GM23338 (cell line): Measurements from ENCODE around the gene SHLD2.
"Not testable (repeated sequence)": the region's sequence is repeated elsewhere in the genome, so short reads cannot be mapped to it uniquely, and the experiment has no call there.

Experiments used
- CREB1 ChIP-seq: fragments of 250-450 bp; sonication (Bioruptor Pico); IDR thresholded peaks from 2 replicates; pipeline ENCODE4 v1.5.0; 2020; ENCODE audit warnings: low read depth, mild to moderate bottlenecking, moderate library complexity
- CTCF ChIP-seq, 2 experiments: fragments of 200-600 bp in 1 of 2; sonication (generic) in 1 of 2; conservative IDR thresholded peaks; 2 replicates each; pipeline versions ENCODE4 v1.5.1 to v1.6.1; 2016 to 2017; ENCODE audit warnings: antibody characterized with exemption in 2 of 2, low read depth in 2 of 2, mild to moderate bottlenecking in 2 of 2, moderate library complexity in 1 of 2
- ETS1 ChIP-seq: IDR thresholded peaks from 2 replicates; pipeline ENCODE4 v1.6.1; 2016; ENCODE audit warnings: antibody characterized with exemption
- EZH2 ChIP-seq: fragments of 200-600 bp; sonication (generic); IDR thresholded peaks from one replicate; pipeline ENCODE4 v1.8.0; 2017; ENCODE audit warnings: antibody characterized with exemption, mild to moderate bottlenecking, low read depth; ENCODE audit not compliant: unreplicated experiment
- EZH2phosphoT487 ChIP-seq: fragments of 200-600 bp; sonication (generic); IDR thresholded peaks from one replicate; pipeline ENCODE4 v1.8.1; 2018; ENCODE audit warnings: antibody characterized with exemption; ENCODE audit not compliant: unreplicated experiment
- JUNB ChIP-seq: IDR thresholded peaks from one replicate; pipeline ENCODE4 v1.6.1; 2016; ENCODE audit warnings: antibody characterized with exemption; ENCODE audit not compliant: unreplicated experiment
- NANOG ChIP-seq: IDR thresholded peaks from 2 replicates; pipeline ENCODE4 v1.6.1; 2016; ENCODE audit warnings: antibody characterized with exemption, borderline replicate concordance
- POLR2AphosphoS5 ChIP-seq: IDR thresholded peaks from 2 replicates; pipeline ENCODE4 v1.6.1; 2016; ENCODE audit warnings: antibody characterized with exemption, low read depth
- REST ChIP-seq: IDR thresholded peaks from one replicate; pipeline ENCODE4 v1.6.1; 2018; ENCODE audit warnings: antibody characterized with exemption; ENCODE audit not compliant: unreplicated experiment
- STAT1 ChIP-seq: IDR thresholded peaks from one replicate; pipeline ENCODE4 v1.6.1; 2016; ENCODE audit warnings: antibody characterized with exemption; ENCODE audit not compliant: unreplicated experiment
- ZNF114 ChIP-seq: fragments of 250-450 bp; sonication (Bioruptor Pico); IDR thresholded peaks from 2 replicates; pipeline ENCODE4 v1.5.0; 2020; ENCODE audit warnings: mild to moderate bottlenecking, moderate library complexity
- ZNF331 ChIP-seq: fragments of 250-450 bp; sonication (Bioruptor Pico); IDR thresholded peaks from 2 replicates; pipeline ENCODE4 v1.5.0; 2020; ENCODE audit warnings: low read depth, mild to moderate bottlenecking, moderate library complexity
- ZNF462 ChIP-seq: fragments of 250-450 bp; sonication (Bioruptor Pico); IDR thresholded peaks from 2 replicates; pipeline ENCODE4 v1.5.0; 2020; ENCODE audit warnings: mild to moderate bottlenecking, moderate library complexity

GRCh38 chr10:87142230-87143108 is 47.5 kb downstream of the SHLD2 start:
- TF ChIP-seq CTCF (conservative IDR thresholded peaks at IDR 0.05; ENCODE audit: low read depth in 2 of 2); EZH2; POLR2AphosphoS5; REST; CREB1 (CRISPR knock-in tag); EZH2phosphoT487; JUNB; ETS1; ZNF331; STAT1; ZNF114 (CRISPR knock-in tag); NANOG; ZNF462: not testable (repeated sequence)
